MM.1S (cell line): ENCODE measurements around the gene ZNF444.

ENCODE experiments used
- CTCF ChIP-seq: fragments of 300-600 bp; sonication (generic); IDR thresholded peaks from 2 replicates; pipeline ENCODE4 v1.5.1; 2016; ENCODE audit warnings: antibody characterized with exemption, low read length, mixed read lengths
- EZH2 ChIP-seq: fragments of 300-600 bp; sonication (generic); optimal IDR thresholded peaks from 2 replicates; pipeline ENCODE3; 2017; ENCODE audit warnings: low read depth, mild to moderate bottlenecking, antibody characterized with exemption, low read length, mixed read lengths

DNA sequence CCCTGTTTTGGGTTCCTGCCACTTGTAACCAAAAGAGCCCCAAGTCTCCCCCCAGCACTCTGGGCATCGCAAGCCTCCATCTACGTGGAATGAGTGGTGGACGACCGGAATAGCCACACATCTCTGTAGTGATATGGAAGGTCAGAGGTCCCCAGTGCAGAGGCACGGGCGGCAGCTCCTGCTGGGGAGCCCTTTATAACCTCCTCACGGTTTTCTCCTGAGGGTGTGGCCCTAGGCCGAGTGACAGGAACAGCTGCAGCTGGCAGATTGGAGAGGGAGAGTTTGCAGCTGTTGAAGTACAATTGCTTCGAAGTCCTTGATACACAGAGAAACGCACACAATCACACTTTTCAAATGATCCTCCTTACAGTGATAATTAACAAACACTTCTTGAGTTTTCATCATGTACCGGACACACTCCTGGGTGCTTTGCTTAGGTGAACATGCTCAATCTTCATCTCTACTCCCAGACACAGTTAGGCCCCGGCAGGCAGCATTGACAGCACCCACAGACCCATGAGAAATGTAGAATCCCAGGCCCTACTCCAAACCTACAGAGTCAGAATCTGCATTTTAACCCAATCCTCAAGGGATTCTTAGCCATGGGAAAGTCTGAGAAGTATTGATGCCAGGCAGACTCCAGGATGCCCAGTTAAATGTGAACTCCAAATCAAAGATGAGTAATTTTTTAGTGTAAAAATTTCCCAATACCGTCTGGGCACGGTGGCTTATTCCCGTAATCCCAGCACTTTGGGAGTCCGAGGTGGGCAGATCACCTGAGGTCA lies 15.1 kb upstream of the ZNF444 start:
- no peak for TF ChIP-seq CTCF
- TF ChIP-seq EZH2: no peak
